Central memory CD4-positive, alpha-beta T cell (primary cell): ENCODE measurements around the gene ELF3.
"Not testable (repeated sequence)": the region's sequence is repeated elsewhere in the genome, so short reads cannot be mapped to it uniquely, and the experiment has no call there.

ENCODE experiments used
- DNase-seq: peaks from one replicate; pipeline ENCODE4 v3.0.0; 2022
- total RNA-seq, 3 experiments: gene quantifications; one replicate each; lab custom pipeline; 2026; lab: John Stamatoyannopoulos, UW

The ELF3 gene
- total RNA-seq: 0.25 to 0.58 (median 0.54) reads per million in 3 experiments

- DNase-seq: no peak
Observed at GRCh38 chr1:202010180-202011015, at the start of gene ELF3. ELF3 (plus strand) TSS chr1:202010587; CDS start chr1:202011137, 550 bp downstream.

GRCh38 chr1:201962382-201962781, 48.0 kb upstream of the ELF3 start:
- not testable (repeated sequence) for DNase-seq

- DNase-seq: no peak
Observed at GRCh38 chr1:201964261-201964660, 46.1 kb upstream of the ELF3 start.

- no peak for DNase-seq
Observed at GRCh38 chr1:201966171-201966570, 44.2 kb upstream of the ELF3 start.

GRCh38 chr1:201968202-201968925, 42.0 kb upstream of the ELF3 start:
- no peak for DNase-seq

- no peak for DNase-seq
Observed at GRCh38 chr1:201970334-201971159, 39.8 kb upstream of the ELF3 start.

GRCh38 chr1:201982082-201982622, 28.2 kb upstream of the ELF3 start:
- no peak for DNase-seq

GRCh38 chr1:201982623-201983379, 27.6 kb upstream of the ELF3 start, which contains the start of gene RNPEP:
RNPEP (plus strand) TSS chr1:201982648; CDS start chr1:201982667, 19 bp downstream.
- DNase-seq: peak; percentile 51

GRCh38 chr1:201983380-201983805, 27.0 kb upstream of the ELF3 start:
- DNase-seq: no peak

- no peak for DNase-seq
Observed at GRCh38 chr1:201984446-201984845, 25.9 kb upstream of the ELF3 start.

GRCh38 chr1:201985355-201985754, 25.0 kb upstream of the ELF3 start:
- no peak for DNase-seq

GRCh38 chr1:201988601-201989000, 21.8 kb upstream of the ELF3 start:
- DNase-seq: no peak

- no peak for DNase-seq
Observed at GRCh38 chr1:201989354-201990128, 20.8 kb upstream of the ELF3 start.

GRCh38 chr1:201990427-201990826, 20.0 kb upstream of the ELF3 start:
- DNase-seq: no peak

GRCh38 chr1:201999625-202000238, 10.7 kb upstream of the ELF3 start:
- no peak for DNase-seq

- DNase-seq: no peak
Observed at GRCh38 chr1:202002507-202002906, 7.9 kb upstream of the ELF3 start.

GRCh38 chr1:202004711-202005110, 5.7 kb upstream of the ELF3 start:
- no peak for DNase-seq

GRCh38 chr1:202005958-202006357, 4.4 kb upstream of the ELF3 start:
- no peak for DNase-seq

GRCh38 chr1:202007304-202007703, 3.1 kb upstream of the ELF3 start:
- DNase-seq: no peak

GRCh38 chr1:202007805-202008489, 2.4 kb upstream of the ELF3 start:
- DNase-seq: no peak
